ENCODE results near the gene AGPS. TPM values are rescaled to one million over a fixed set of nuclear protein-coding genes. Genes with fewer than 3 reads are reported as not detected.
A peak's percentile ranks its signal among the peaks of the same experiment; 100 is the strongest.

AGPS gene
- total and polyA plus RNA-seq, 9 of the 15 experiments (the other 6 are each of a cell fraction or from before 2014, with no cell fraction given) = 15.5 to 211 (median 63.1) TPM

GRCh38 chr2:177433402-177433801 lies 40.8 kb downstream of the AGPS start (continued):
- TF ChIP-seq, protein P1, sequence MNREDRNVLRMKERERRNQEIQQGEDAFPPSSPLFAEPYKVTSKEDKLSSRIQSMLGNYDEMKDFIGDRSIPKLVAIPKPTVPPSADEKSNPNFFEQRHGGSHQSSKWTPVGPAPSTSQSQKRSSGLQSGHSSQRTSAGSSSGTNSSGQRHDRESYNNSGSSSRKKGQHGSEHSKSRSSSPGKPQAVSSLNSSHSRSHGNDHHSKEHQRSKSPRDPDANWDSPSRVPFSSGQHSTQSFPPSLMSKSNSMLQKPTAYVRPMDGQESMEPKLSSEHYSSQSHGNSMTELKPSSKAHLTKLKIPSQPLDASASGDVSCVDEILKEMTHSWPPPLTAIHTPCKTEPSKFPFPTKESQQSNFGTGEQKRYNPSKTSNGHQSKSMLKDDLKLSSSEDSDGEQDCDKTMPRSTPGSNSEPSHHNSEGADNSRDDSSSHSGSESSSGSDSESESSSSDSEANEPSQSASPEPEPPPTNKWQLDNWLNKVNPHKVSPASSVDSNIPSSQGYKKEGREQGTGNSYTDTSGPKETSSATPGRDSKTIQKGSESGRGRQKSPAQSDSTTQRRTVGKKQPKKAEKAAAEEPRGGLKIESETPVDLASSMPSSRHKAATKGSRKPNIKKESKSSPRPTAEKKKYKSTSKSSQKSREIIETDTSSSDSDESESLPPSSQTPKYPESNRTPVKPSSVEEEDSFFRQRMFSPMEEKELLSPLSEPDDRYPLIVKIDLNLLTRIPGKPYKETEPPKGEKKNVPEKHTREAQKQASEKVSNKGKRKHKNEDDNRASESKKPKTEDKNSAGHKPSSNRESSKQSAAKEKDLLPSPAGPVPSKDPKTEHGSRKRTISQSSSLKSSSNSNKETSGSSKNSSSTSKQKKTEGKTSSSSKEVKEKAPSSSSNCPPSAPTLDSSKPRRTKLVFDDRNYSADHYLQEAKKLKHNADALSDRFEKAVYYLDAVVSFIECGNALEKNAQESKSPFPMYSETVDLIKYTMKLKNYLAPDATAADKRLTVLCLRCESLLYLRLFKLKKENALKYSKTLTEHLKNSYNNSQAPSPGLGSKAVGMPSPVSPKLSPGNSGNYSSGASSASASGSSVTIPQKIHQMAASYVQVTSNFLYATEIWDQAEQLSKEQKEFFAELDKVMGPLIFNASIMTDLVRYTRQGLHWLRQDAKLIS (CRISPR knock-in tag; IDR thresholded peaks at IDR 0.05) = no peak
- TF ChIP-seq CREB1 (IDR thresholded peaks at IDR 0.05) = no peak
- TF ChIP-seq CREB1 (CRISPR knock-in tag; IDR thresholded peaks at IDR 0.05) = no peak
- no peak for TF ChIP-seq TAF9B (IDR thresholded peaks at IDR 0.05; ENCODE audit: partially characterized antibody)
- TF ChIP-seq AFF1 (IDR thresholded peaks at IDR 0.05; ENCODE audit: low read depth in 1 of 2, partially characterized antibody in 2 of 2) = no peak
- TF ChIP-seq HSF4 (CRISPR knock-in tag; IDR thresholded peaks at IDR 0.05; ENCODE audit: borderline replicate concordance) = no peak
- TF ChIP-seq ZNF740 (CRISPR knock-in tag; IDR thresholded peaks at IDR 0.05) = no peak
- no peak for TF ChIP-seq ZNF740 (tag; IDR thresholded peaks at IDR 0.05)
- TF ChIP-seq MXI1 (IDR thresholded peaks at IDR 0.05; ENCODE audit: low read depth, low read length) = no peak
- no peak for TF ChIP-seq ZHX1 (conservative IDR thresholded peaks at IDR 0.05; ENCODE audit: low read length)
- TF ChIP-seq MTA1 (IDR thresholded peaks at IDR 0.05; ENCODE audit: borderline replicate concordance) = no peak
- no peak for TF ChIP-seq CHD2 (IDR thresholded peaks at IDR 0.05; ENCODE audit: low read depth, low read length)
- TF ChIP-seq HNRNPLL (IDR thresholded peaks at IDR 0.05; ENCODE audit: low read depth, low read length, poor library complexity, severe bottlenecking) = no peak
- TF ChIP-seq RBM25 (IDR thresholded peaks at IDR 0.05; ENCODE audit: low read depth, low read length, severe bottlenecking) = peak; percentile 65
- no peak for TF ChIP-seq CBFA2T2 (conservative IDR thresholded peaks at IDR 0.05)
- no peak for TF ChIP-seq HDAC6 (IDR thresholded peaks at IDR 0.05; ENCODE audit: low read depth, low read length)
- no peak for TF ChIP-seq ERF (CRISPR knock-in tag; IDR thresholded peaks at IDR 0.05)
- TF ChIP-seq TAF15 (IDR thresholded peaks at IDR 0.05; ENCODE audit: low read depth, low read length) = no peak
